GM21515 (cell line): ENCODE data around the gene CRLF2.
A peak's percentile ranks its signal among the peaks of the same experiment; 100 is the strongest.
"Not testable (repeated sequence)": the region's sequence is repeated elsewhere in the genome, so short reads cannot be mapped to it uniquely, and the experiment has no call there.

Experiments
- ATAC-seq: cut with Tn5 transposase; IDR thresholded peaks from one replicate; pipeline ENCODE4 v1.9.1; 2021; ENCODE audit not compliant: unreplicated experiment

CRLF2 gene

GRCh38 chrX:1212532-1212931, at the start of gene CRLF2:
Gene CRLF2 (minus strand): TSS chrX:1212649. CDS start chrX:1212634, 15 bp downstream.
- ATAC-seq = no peak

GRCh38 chrX:1261771-1262170, 49.3 kb upstream of the CRLF2 start:
- ATAC-seq = not testable (repeated sequence)

DNA sequence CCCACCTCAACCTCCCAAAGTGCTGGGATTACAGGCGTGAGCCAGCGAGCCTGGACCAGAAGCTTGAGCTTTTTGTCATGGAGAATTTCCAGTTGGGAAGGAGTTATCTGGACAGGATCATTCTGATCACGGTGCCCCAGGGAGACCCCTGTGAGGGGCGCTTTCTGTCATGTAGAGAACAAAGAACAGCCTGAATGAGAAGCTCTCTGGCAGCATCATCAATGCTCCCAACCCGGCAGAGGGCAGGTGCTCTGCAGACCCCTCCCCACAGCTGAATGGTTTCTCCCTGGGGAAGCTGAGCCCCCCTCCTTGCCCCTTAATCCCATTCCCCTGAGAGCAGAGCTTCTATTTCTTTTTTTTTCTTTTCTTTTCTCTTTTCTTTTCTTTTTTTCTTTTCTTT, 48.8 kb upstream of the CRLF2 start:
- ATAC-seq = no peak

DNA sequence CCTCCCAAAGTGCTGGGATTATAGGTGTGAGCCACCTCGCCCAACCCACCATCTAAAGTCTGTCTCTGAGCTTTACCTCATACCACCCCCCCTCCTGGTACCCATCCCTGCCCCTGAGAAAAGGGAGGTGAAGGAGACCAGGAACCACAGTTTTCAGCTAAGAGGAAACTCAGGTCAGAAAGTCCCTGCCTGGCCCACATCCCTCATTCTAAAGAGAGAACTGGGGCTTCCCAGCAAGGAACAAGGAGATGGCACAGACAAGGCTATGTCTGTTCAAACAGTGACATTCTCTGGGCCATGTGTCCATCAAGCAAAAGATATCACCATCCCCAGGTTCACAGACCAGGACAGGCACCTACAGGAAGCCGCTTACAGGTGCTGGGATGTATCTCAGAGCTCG, 40.4 kb upstream of the CRLF2 start:
- ATAC-seq = no peak

- ATAC-seq = no peak
These were observed 36.8 kb upstream of the CRLF2 start for GRCh38 chrX:1249101-1249887.

DNA sequence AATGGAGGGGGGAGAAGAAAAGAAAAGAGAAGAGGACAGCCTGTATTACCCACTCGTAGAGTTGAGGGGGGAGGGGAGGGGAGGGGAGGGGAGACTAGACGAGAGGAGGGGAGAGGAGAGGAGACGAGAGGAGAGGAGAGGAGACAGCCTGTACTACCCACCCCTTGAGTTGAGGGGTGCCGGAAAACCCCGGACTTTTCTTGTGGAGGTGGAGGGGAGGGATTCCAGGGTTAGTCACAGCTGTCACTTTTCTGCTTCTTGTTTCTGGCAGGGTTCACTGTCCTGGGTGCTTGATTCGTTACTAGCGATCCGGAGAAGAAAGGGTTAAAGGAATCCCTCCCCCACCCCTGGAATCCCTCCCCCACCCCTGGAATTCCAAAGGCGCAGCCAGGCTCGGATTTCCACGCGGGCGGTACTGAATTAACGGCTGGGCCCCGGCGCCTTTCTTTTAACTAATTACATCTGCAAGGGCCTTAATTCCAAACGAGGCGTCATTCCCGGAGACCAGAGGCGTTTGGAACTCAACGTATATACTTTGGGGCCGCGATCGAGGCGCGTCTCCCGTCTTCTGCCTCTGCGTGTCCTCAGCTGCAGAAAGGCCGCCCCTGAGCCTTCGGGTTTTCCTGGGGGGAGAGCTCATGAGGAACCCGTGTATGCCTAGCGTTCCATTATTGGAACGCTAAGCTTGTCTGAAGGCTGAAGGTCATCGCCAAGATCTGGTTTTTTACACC, 36.0 kb upstream of the CRLF2 start:
- ATAC-seq = no peak

DNA sequence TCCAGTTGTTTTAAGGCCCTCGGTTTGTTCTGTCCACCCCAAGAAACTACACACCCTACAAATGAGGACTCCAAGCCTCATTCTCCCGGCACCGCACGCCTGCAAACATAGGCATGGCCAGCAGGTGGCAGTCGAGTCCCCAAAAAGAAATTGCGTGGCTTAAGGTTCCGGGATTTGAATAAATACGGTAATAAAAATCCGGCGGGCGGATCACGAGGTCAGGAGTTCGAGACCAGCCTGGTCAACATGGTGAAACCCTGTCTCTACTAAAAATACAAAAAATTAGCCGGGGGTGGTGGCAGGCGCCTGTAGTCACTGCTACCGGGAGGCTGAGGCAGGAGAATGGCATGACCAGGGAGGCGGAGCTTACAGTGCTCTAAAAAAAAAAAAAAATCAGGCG, 34.4 kb upstream of the CRLF2 start:
- ATAC-seq = no peak

DNA sequence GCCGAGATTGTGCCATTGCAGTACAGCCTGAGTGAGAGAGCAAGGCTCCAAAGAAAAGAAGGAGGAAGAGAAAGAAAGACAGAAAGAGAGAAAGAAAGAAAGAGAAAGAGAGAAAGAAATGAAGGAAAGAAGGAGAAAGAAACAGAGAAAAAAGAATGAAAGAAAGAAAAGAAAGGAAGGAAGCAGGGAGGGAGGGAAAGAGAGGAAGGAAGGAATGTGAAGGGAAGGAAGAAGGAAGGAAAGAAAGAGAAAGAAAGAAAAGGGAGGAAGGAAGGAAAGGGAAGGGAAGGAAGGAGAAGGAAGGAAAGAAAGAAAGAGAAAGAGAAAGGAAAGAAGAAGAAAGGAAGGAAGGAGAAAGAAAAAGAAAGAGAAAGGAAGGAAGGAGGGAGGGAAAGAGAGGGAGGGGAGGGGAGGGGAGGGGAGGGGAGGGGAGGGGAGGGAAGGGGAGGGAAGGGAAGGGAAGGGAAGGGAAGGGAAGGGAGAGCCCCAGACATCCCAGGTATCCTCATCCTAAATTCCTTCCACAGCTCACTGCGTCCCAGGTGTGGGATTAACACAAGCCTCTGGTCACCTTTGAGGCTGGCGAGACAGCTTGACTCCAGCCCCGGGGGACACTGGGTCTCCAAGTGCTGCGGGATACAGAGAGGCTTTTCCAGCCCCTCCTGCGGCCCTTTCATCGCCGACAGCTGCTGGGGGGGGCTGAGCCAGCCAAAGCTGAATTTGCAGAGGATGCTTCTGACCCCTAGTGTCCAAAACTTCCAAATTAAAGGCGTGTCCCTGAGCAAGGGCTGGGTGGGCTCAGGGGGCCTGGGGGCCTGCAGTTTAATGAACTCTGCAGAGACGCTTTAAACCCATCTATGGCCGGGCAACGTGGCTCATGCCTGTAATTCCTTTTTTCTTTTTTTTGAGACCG, 32.0 kb upstream of the CRLF2 start:
- ATAC-seq = no peak

GRCh38 chrX:1242891-1243402, 30.5 kb upstream of the CRLF2 start:
- ATAC-seq = no peak

GRCh38 chrX:1240551-1240950, 28.1 kb upstream of the CRLF2 start:
- not testable (repeated sequence) for ATAC-seq

DNA sequence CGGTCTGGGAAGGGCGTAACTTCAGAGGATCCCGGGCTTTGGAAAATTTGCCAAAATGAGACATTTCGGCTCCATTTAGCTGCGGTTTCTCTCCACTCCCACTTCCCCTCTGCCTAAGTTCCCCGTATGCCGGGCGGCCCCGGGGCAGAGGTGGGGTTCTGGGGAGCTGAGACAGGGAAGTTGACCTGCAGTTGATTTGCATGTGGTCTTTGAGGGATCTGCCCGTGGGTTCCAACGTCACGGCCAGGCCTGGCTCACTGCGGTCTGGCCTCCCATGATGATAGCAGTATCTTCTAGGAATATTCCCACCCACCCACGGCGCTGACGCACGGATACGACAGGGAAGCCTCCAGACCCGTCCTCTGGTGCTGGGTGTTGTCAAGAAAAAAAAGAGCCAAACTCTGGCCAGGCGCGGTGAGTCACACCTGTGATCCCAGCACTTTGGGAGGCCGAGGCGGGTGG, 27.3 kb upstream of the CRLF2 start:
- peak; percentile 86 for ATAC-seq

GRCh38 chrX:1231850-1232465, 19.5 kb upstream of the CRLF2 start:
- no peak for ATAC-seq

DNA sequence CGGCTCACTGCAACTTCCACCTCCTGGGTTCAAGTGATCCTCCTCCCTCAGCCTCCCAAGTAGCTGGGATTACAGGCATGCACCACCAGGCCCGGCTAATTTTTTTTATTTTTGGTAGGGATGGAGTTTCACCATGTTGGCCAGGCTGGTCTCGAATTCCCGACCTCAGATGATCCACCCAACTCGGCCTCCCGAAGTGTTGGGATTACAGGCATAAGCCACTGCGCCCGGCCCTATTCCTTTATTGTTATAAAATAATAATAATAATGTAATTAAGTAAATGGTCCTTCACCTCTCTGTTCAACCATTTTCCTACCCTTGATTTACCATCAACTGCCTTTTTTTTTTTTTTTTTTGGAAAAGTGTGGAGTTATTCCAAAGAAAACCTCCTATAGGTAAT, 15.7 kb upstream of the CRLF2 start:
- ATAC-seq = not testable (repeated sequence)

DNA sequence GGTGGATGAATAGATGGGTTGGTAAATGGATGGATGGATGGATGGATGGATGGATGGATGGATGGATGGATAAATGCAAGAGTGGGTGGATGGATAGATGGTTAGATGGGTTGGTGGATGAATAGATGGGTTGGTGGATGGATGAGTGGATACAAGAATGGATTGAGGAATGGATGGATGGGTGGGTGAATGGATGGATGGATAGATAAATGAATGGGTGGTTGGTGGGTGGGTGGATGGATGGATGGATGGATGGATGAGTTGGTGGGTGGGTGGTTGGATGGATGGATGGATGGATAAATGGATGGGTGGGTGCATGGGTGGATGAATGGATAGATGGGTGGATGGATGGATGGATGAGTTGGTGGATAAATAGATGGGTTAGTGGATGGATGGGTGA, 13.8 kb upstream of the CRLF2 start:
- no peak for ATAC-seq

GRCh38 chrX:1224954-1225353, 12.5 kb upstream of the CRLF2 start:
- no peak for ATAC-seq

GRCh38 chrX:1223242-1223600, 10.8 kb upstream of the CRLF2 start:
- no peak for ATAC-seq

- ATAC-seq = no peak
These were observed 10.2 kb upstream of the CRLF2 start for GRCh38 chrX:1222531-1223241.

DNA sequence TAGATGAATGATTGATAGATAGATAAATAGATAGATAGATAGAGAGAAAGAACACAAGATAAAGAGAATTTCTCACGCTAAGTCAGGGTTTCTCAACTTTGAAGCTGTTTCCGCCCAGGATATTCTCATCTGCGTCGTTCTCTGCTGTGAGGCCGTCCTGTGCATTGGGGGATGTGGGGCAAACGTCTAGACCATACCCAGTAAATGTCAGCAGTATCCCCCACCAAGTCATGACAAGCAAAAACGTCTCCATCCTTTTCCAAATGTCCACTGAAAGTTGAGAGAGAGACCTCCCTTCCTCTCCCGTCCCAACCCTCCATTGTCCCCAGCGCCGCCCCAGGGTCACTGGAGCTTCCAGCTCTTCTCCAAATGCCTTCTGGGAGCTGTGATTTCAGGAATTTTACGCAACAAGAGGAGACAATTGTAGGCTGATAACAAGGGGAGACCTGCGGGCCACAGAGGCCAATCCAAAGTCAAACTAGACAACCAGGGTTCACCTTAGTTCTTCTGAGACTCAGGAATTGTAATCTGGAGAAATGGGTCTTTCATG, 8.9 kb upstream of the CRLF2 start:
- ATAC-seq = no peak

DNA sequence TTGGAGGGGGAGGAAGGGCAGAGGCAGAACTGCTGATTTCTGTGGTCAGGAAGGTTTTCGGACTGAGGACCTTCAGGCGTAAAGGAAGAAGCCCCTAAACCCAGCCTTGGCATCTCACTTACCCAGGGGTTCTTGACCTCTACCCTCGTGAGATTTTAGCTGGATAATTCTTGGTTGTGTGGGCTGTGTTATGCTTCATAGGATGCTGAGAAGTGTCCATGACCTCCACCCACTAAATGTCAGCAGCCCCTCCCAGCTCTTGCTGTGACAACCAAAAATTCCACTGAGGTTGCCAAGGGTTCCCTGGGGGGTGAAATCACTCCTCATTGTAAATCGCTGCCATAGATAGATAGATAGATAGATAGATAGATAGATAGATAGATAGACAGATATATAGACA, 5.8 kb upstream of the CRLF2 start:
- ATAC-seq = no peak
